Naive thymus-derived CD8-positive, alpha-beta T cell (primary cell): ENCODE data around the gene ATP1A1. TPM values are rescaled to one million over a fixed set of nuclear protein-coding genes. Genes with fewer than 3 reads are reported as not detected.

Experiments
- ATAC-seq, 2 donors: fragments of 150-1000 bp; cut with Tn5 transposase in 1 of 2; sonication (Bioruptor Pico), chemical (Tn5 transposase) in 1 of 2; 1 replicate in 1 of 2; 2 replicates in 1 of 2; pipeline ENCODE4 v1.10.0; 2021; ENCODE audit warnings: mild to moderate bottlenecking in 2 of 2, moderate library complexity in 2 of 2
- POLR2A ChIA-PET: fragments of 350-600 bp; sonication (Branson Sonifier 250); formaldehyde crosslinking; loops from one replicate; lab custom pipeline; 2021; ENCODE audit warnings: antibody characterized with exemption; lab: Charles Lee
- DNase-seq, 10 donors: peaks; one replicate each; pipeline versions ENCODE4 v3.0.0 to v3.0.0-alpha.2; 2020 to 2022
- H3K27ac Mint-ChIP-seq, 10 donors: one replicate each; pipeline ENCODE4 v1.8.0; 2020 to 2022; ENCODE audit warnings: mild to moderate bottlenecking in 10 of 10, mixed read lengths in 10 of 10, moderate library complexity in 4 of 10, inconsistent platforms in 1 of 10
- H3K27me3 Mint-ChIP-seq, 5 donors: one replicate each; pipeline ENCODE4 v1.8.0; 2021 to 2022; ENCODE audit warnings: mixed read lengths in 5 of 5
- H3K36me3 Mint-ChIP-seq, 3 donors: one replicate each; pipeline ENCODE4 v1.8.0; 2020 to 2022; ENCODE audit warnings: mixed read lengths in 3 of 3, mild to moderate bottlenecking in 2 of 3, inconsistent platforms in 1 of 3
- H3K4me1 Mint-ChIP-seq, 4 donors: one replicate each; pipeline ENCODE4 v1.8.0; 2021 to 2022; ENCODE audit warnings: mixed read lengths in 4 of 4
- H3K4me3 Mint-ChIP-seq, 10 donors: one replicate each; pipeline ENCODE4 v1.8.0; 2020 to 2022; ENCODE audit warnings: mild to moderate bottlenecking in 10 of 10, mixed read lengths in 10 of 10, moderate library complexity in 6 of 10, inconsistent platforms in 1 of 10
- H3K9me3 Mint-ChIP-seq, 9 donors: one replicate each; pipeline ENCODE4 v1.8.0; 2020 to 2022; ENCODE audit warnings: mixed read lengths in 9 of 9, mild to moderate bottlenecking in 3 of 9, inconsistent platforms in 1 of 9, moderate library complexity in 1 of 9
- polyA plus RNA-seq, 3 donors: library from polyadenylated mRNA; unstranded; fragments of 300-500 nt; fragmentation: Illumina TruSeq; gene quantifications; one replicate each; pipeline ENCODE4 v1.2.3, GENCODE V29; 2021
- total RNA-seq, 8 experiments: library from RNA in 2 of 8; stranded (reverse) in 2 of 8; gene quantifications; one replicate each; pipeline ENCODE4 v1.2.3 and lab custom pipeline; 2021 to 2026

The ATP1A1 gene
- total and polyA plus RNA-seq, 5 experiments from 2014 or later = 59.1 to 261 (median 65.0) TPM

DNA sequence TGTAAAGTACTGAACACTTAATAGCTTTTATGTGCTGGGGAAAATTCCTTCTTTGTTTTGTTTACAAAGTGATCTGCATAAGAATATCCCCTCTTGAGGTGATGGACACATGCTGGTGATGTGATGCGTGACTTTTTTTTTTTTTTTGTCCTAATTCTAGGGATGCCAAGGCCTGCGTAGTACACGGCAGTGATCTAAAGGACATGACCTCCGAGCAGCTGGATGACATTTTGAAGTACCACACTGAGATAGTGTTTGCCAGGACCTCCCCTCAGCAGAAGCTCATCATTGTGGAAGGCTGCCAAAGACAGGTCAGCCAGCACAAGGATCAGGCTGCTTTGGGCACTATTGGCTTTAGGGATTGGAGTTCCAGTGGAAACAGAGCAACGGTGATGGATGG is 24.7 kb downstream of the ATP1A1 start:
- no peak for ATAC-seq
- no peak overlapping the region for H3K4me3 Mint-ChIP-seq
- POLR2A ChIA-PET = interaction anchor here (0.5 to 2.1 kb wide), 2 partner anchors 16 to 221 kb away, joined by 5 to 9 read pairs; no protein-coding TSS in a partner anchor
- peaks cover 26 to 100% (median 59%) of the 10 kb centered on the region in 3 donors for H3K36me3 Mint-ChIP-seq
- no peaks in the 10 kb centered on the region for H3K9me3 Mint-ChIP-seq
- no peak for DNase-seq
- H3K4me1 Mint-ChIP-seq = peaks cover 16 to 40% (median 27%) of the 10 kb centered on the region in 4 donors
- H3K27me3 Mint-ChIP-seq = no peaks in the 10 kb centered on the region
- H3K27ac Mint-ChIP-seq = peak overlapping the region in 5 of 10 donors; percentile 6 to 60 (median 24)

DNA sequence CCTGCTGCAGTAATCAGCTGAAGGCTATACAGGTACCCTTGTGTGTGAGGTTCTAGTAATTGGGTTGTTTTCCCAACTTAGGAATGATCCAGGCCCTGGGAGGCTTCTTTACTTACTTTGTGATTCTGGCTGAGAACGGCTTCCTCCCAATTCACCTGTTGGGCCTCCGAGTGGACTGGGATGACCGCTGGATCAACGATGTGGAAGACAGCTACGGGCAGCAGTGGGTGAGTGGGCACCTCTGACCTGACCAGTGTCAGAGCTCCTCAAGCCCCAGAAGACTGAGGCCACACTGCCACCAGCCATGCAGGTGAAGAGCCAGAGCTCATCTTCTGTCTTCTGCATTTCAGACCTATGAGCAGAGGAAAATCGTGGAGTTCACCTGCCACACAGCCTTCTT is 27.7 kb downstream of the ATP1A1 start:
- no peak for ATAC-seq
- H3K36me3 Mint-ChIP-seq = peaks cover 19 to 100% (median 58%) of the 10 kb centered on the region in 3 donors
- DNase-seq = no peak
- no peaks in the 10 kb centered on the region for H3K9me3 Mint-ChIP-seq
- POLR2A ChIA-PET = interaction anchor here (0.5 to 2.1 kb wide), 2 partner anchors 18 to 99 kb away, joined by 7 to 11 read pairs; no protein-coding TSS in a partner anchor
- H3K27ac Mint-ChIP-seq = peak overlapping the region in 9 of 10 donors; percentile 47 to 91 (median 79)
- no peaks in the 10 kb centered on the region for H3K27me3 Mint-ChIP-seq
- H3K4me1 Mint-ChIP-seq = peaks cover 18 to 39% (median 27%) of the 10 kb centered on the region in 4 donors
- H3K4me3 Mint-ChIP-seq = peak overlapping the region in 1 of 10 donors; percentile 3

DNA sequence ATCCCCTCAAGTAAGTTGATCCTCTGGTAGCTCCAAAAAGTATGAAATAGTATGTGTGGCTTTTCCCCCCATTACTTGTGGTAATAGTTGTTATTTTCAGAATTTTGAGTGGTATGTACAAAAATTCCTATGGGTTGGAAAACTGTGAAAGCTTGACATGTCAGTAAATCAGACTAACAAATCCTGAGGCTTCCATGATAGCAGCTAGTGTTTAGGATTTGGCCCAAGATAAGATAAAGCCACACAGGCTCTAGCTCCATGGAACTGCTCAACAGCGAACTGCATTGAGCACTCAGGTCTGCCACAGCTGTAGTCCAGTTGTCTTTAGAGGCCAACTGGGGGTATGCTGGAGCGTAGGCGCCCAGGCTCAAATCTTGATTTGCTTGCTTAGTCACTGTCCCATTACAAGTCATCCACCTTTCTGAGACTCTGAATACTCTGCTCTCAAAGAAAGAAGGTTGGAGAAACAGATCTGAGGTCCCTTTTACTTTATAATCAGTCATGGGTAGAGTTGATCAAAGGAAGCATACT is 28.7 kb downstream of the ATP1A1 start:
- H3K27ac Mint-ChIP-seq = peak overlapping the region; percentile 30 to 95 (median 81)
- POLR2A ChIA-PET = interaction anchor here (0.8 to 2.1 kb wide), 4 partner anchors 9 to 251 kb away, joined by 3 to 11 read pairs (median 5); no protein-coding TSS in a partner anchor
- no peak for ATAC-seq

DNA sequence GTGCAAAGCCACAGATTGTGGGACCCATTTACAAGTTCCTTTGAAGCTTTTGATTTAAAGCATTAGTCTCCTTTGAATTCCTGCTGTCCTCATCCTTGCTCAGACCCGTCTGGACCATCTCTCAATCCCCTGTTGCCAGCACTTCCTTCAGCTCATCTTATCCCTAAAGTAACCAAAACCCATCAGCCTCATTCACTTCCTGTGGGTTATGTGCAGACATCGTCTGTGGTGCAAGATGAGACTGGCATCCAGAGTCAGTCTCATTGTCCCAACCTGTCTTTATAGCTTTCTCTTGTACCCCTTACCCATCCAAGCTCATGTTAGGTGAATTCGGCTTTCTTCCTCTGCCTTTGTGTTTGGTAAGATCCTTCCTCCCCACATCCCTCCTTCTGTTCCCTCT is 29.3 kb downstream of the ATP1A1 start:
- Mint-ChIP-seq H3K27ac (peak overlapping the region; percentile 64 to 95 (median 83)), H3K4me3 (peak overlapping the region in 4 of 10 donors; percentile 18 to 56 (median 47)), H3K36me3 (peaks cover 13 to 100% (median 56%) of the 10 kb centered on the region in 3 donors), H3K4me1 (peaks cover 22 to 41% (median 31%) of the 10 kb centered on the region in 4 donors), H3K9me3 (no peaks in the 10 kb centered on the region), H3K27me3 (no peaks in the 10 kb centered on the region)
- peak in 1 of 2 donors; percentile 44 for ATAC-seq
- POLR2A ChIA-PET = interaction anchor here (0.9 to 2.1 kb wide), 3 partner anchors 9 to 252 kb away, joined by 3 to 11 read pairs (median 6); no protein-coding TSS in a partner anchor
- no peak for DNase-seq

More for the DNA sequence above, 28.7 kb downstream of the ATP1A1 start:
- H3K4me1 Mint-ChIP-seq = peaks cover 21 to 40% (median 29%) of the 10 kb centered on the region in 4 donors
- no peak overlapping the region for H3K4me3 Mint-ChIP-seq
- no peaks in the 10 kb centered on the region for H3K27me3 Mint-ChIP-seq
- no peaks in the 10 kb centered on the region for H3K9me3 Mint-ChIP-seq
- DNase-seq = no peak
- peaks cover 14 to 100% (median 57%) of the 10 kb centered on the region in 3 donors for H3K36me3 Mint-ChIP-seq

DNA sequence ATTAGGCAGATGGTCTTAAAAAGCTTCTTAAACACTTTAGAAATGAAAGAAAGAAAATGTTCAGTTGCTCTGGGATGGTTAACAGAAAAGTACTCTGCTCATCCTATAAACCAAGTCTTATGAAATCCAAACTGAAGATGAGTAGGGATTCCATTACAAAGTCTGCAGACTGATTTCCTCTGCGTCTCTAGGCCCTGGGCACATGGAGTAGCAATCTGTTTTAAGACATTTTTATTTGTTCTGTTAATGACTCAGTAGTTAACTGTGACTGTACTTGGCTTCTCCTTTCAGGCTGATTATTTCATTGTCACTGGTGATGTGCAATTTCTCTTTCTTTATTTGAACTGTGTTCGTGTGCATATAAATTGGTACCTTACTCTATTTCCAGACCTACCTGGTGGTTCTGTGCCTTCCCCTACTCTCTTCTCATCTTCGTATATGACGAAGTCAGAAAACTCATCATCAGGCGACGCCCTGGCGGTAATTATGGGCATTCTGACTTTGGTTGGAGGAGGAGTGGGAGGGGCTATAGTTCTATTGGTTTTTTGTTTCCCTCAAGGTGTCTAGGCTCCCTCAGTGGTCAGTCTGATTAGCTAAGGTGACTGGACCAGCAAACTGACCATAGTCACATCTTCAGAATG is 30.6 kb downstream of the ATP1A1 start:
- H3K27me3 Mint-ChIP-seq = no peaks in the 10 kb centered on the region
- H3K27ac Mint-ChIP-seq = peak overlapping the region in 7 of 10 donors; percentile 15 to 83 (median 78)
- H3K4me3 Mint-ChIP-seq = no peak overlapping the region
- POLR2A ChIA-PET = interaction anchor here (0.8 to 0.9 kb wide), 2 partner anchors 9 to 15 kb away, joined by 4 to 5 read pairs; no protein-coding TSS in a partner anchor
- ATAC-seq = no peak
- DNase-seq = no peak
- peaks cover 12 to 93% (median 44%) of the 10 kb centered on the region in 3 donors for H3K36me3 Mint-ChIP-seq
- peaks cover 22 to 40% (median 31%) of the 10 kb centered on the region in 4 donors for H3K4me1 Mint-ChIP-seq
- H3K9me3 Mint-ChIP-seq = no peaks in the 10 kb centered on the region

DNA sequence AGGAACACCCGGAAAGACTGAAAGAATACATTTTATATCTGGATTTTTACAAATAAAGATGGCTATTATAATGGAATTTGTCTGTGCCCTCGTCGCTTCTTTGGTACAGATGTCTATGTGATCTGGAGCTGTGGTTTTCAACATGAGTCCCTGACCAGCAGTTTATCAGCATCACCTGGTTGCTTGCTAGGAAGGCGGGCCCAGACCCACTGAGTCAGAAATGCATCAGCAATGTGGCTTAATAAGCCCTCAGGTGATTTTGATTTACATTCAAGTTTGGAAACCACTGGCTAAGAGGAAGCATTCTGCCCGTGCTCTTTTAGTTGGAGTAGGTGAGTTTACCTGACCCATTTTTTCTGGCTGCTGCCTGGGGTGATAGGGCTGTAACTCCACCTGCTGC is 31.7 kb downstream of the ATP1A1 start:
- H3K36me3 Mint-ChIP-seq = peaks cover 6 to 83% (median 34%) of the 10 kb centered on the region in 3 donors
- ATAC-seq (no peak), DNase-seq (no peak)
- no peaks in the 10 kb centered on the region for H3K27me3 Mint-ChIP-seq
- peak overlapping the region in 5 of 10 donors; percentile 7 to 71 (median 31) for H3K27ac Mint-ChIP-seq
- no peak overlapping the region for H3K4me3 Mint-ChIP-seq
- H3K9me3 Mint-ChIP-seq = no peaks in the 10 kb centered on the region
- peaks cover 22 to 39% (median 31%) of the 10 kb centered on the region in 4 donors for H3K4me1 Mint-ChIP-seq
- POLR2A ChIA-PET = no interaction called here

DNA sequence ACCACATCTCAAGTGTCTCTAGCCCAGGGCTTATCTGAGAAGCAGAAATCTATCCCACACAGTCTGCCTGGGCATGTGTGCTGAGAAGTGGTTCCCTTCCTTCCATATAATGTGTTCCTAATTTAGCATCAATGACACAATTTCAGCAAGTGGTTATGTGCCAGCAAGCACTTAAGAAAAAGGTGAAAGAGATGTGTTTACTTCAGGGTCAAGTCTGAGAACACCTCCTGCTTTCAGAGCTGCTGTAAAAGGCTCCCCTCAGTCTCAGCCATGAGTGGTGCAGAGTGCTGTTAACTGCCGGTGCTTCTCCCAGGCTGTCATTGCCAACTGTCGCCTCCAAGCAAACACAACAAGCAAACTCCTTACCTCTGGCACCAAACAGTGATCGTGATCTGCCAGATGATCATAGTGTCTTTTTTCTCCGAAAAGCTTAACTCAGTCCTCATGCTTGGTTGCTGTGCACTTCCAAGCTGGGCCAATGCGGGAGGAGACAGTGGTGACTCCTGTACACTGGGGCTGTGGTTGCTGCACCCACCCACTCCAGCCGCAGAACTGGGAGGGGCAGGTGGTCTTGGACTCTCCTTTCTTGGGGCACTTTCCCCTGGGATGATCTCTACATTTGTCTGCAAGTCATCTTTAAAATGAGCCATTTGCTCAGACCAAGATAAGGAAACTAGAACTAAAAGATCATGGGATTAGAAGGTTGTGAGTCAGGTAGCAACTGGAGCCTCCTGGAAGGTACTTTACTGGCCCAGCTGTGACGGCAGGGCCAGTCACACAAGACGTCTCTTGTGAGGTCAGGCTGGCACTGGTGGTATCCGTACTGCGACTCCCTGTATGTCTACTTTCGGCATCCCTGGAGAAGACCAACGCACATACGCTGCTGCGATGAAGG is 32.4 kb downstream of the ATP1A1 start:
- DNase-seq = no peak
- H3K9me3 Mint-ChIP-seq = no peaks in the 10 kb centered on the region
- ATAC-seq = no peak
- POLR2A ChIA-PET = interaction anchor here (1.2 to 1.5 kb wide), 2 partner anchors 12 to 13 kb away, joined by 3 to 5 read pairs; no protein-coding TSS in a partner anchor
- peaks cover 0 to 77% (median 26%) of the 10 kb centered on the region in 3 donors for H3K36me3 Mint-ChIP-seq
- peak overlapping the region in 9 of 10 donors; percentile 7 to 82 (median 55) for H3K27ac Mint-ChIP-seq
- H3K4me3 Mint-ChIP-seq = no peak overlapping the region
- peaks cover 18 to 31% (median 27%) of the 10 kb centered on the region in 4 donors for H3K4me1 Mint-ChIP-seq
- H3K27me3 Mint-ChIP-seq = no peaks in the 10 kb centered on the region

DNA sequence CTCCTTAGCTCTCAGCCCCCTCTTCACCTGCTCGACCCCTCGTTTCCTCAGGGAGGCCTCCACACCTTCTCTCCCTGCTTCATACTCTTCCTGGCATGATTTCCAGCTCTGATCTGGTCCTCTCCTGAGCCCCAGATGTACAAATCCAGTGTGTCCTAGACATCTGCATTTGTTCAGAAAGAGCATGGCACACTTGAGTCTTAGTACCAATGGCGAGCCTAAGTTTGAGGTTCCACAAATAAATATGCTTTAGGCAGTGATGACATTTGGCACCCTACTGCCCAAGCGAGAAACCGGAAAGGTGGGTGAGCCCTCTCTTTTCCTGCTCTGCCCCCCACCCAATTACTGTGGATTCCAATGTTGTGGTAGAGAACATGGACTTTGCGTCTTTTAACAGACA is 34.0 kb downstream of the ATP1A1 start:
- no peaks in the 10 kb centered on the region for H3K9me3 Mint-ChIP-seq
- peaks cover 7 to 22% (median 18%) of the 10 kb centered on the region in 4 donors for H3K4me1 Mint-ChIP-seq
- POLR2A ChIA-PET = interaction anchor here (1.2 to 1.5 kb wide), 3 partner anchors 10 to 25 kb away, joined by 3 to 5 read pairs (median 3); no protein-coding TSS in a partner anchor
- DNase-seq (no peak), ATAC-seq (no peak)
- H3K36me3 Mint-ChIP-seq = peaks cover 0 to 65% (median 15%) of the 10 kb centered on the region in 3 donors
- peak overlapping the region in 7 of 10 donors; percentile 50 to 89 (median 68) for H3K27ac Mint-ChIP-seq
- no peak overlapping the region for H3K4me3 Mint-ChIP-seq
- no peaks in the 10 kb centered on the region for H3K27me3 Mint-ChIP-seq

DNA sequence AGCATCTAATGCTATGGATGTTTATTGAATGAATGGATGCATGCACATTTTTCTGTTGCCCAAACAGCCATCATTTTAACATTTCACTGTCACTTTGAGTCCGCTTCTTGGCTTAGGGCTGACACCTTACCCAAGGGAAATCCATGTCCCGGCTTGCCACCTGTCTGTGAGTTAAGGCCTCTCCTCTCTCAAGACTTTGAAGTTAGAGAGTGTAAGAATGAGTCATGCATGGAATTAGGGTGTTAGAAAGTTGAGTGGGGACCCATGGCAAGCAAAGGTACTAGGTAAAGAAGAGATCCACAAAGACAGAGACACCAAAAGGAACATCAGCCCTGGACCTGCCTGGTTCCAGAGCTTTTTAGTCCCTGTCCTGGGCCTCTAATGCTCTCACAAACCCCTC is 35.1 kb downstream of the ATP1A1 start:
- Mint-ChIP-seq H3K4me3 (no peak overlapping the region), H3K27ac (peak overlapping the region in 3 of 10 donors; percentile 57 to 89 (median 67)), H3K4me1 (peaks cover 0 to 21% (median 11%) of the 10 kb centered on the region in 4 donors), H3K9me3 (no peaks in the 10 kb centered on the region), H3K27me3 (no peaks in the 10 kb centered on the region), H3K36me3 (peaks cover 0 to 57% (median 9%) of the 10 kb centered on the region in 3 donors)
- POLR2A ChIA-PET = interaction anchor here (1.2 kb wide), 1 partner anchor 27 kb away, joined by 3 read pairs; no protein-coding TSS in a partner anchor
- ATAC-seq (no peak), DNase-seq (no peak)

DNA sequence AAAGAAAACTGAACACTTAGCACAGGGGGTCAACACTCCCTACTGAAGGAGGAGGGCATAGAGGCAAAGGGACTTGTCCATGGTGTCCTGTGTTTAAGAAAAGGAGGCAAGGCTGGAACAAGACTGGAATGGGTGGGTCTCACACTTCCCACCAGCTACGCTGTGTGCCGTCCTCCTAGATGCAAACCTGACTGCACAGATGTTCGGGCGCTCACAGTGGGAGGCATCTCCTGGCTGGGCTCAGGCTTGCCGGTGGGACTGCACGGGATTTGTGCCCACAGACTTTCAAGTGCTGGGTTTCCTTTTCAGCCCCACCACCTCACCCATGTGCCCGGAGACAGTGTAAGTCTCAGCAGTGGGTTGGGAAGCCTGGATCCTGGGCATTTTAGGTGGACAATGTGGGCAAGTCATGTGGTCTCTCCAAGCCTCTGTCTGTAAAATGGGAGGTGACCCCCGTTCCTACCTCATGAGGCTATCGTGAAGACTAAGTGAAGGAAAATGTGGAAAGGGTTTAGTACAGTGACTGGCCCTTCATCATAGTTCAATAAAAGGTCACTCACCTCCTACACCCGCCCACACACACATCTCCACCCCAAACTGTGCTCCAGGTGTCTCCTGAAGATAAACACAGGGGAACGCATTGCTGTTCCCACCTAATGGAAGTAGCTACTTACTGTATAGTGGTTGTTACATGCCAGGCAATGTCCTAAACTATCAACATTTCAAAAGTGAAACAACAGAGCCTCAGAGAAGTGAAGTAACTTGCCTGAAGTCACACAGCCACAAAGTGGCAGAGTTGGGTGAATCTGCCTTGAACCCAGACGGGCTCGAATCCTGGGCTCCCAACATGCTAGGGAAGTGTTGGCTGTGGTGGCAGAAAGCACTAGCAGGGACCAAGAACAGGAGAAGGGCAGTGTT is 36.0 kb downstream of the ATP1A1 start:
- Mint-ChIP-seq H3K27ac (peak overlapping the region in 2 of 10 donors; percentile 40 to 69), H3K4me3 (no peak overlapping the region), H3K36me3 (peaks cover 0 to 53% (median 6%) of the 10 kb centered on the region in 3 donors), H3K27me3 (no peaks in the 10 kb centered on the region), H3K4me1 (peaks cover 0 to 23% (median 16%) of the 10 kb centered on the region in 4 donors), H3K9me3 (no peaks in the 10 kb centered on the region)
- ATAC-seq (no peak), DNase-seq (no peak)
- POLR2A ChIA-PET = interaction anchor here (1.1 kb wide), 1 partner anchor 10 kb away, joined by 3 read pairs; no protein-coding TSS in a partner anchor

DNA sequence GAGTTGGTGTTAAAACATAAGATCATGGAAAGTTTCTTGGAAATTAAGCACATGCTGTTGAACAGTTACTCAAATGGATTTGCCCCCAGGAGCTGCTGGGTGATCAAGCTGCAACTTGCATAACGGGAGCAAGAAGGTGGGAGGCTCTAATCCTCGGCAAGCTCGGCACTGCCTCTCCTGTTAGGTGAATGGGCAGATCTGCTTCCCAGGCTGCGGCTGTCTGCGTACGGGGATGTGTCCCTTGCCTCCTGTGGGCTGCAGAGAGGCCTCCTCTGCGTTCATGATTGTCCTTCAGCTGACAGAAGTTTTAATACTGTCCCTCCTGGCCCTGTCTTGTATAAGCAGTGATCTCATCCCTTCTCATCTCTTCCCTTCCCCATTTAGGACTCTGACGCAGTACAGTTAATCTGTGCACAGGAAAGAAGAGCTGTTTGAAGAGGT is 36.7 kb downstream of the ATP1A1 start:
- POLR2A ChIA-PET = interaction anchor here (1.1 kb wide), 2 partner anchors 9 to 11 kb away, joined by 3 read pairs; no protein-coding TSS in a partner anchor
- ATAC-seq (no peak), DNase-seq (no peak)
- Mint-ChIP-seq H3K4me3 (no peak overlapping the region), H3K27ac (peak overlapping the region in 4 of 10 donors; percentile 40 to 76 (median 54)), H3K27me3 (no peaks in the 10 kb centered on the region), H3K4me1 (peaks cover 0 to 23% (median 20%) of the 10 kb centered on the region in 4 donors), H3K36me3 (peaks cover 0 to 48% (median 4%) of the 10 kb centered on the region in 3 donors), H3K9me3 (no peaks in the 10 kb centered on the region)
